HG03095 (cell line): ENCODE measurements around the gene MRPS33.

ENCODE experiments used
- ATAC-seq: cut with Tn5 transposase; IDR thresholded peaks from one replicate; pipeline ENCODE4 v1.9.1; 2021; ENCODE audit warnings: moderate library complexity; ENCODE audit not compliant: unreplicated experiment

The MRPS33 gene

DNA sequence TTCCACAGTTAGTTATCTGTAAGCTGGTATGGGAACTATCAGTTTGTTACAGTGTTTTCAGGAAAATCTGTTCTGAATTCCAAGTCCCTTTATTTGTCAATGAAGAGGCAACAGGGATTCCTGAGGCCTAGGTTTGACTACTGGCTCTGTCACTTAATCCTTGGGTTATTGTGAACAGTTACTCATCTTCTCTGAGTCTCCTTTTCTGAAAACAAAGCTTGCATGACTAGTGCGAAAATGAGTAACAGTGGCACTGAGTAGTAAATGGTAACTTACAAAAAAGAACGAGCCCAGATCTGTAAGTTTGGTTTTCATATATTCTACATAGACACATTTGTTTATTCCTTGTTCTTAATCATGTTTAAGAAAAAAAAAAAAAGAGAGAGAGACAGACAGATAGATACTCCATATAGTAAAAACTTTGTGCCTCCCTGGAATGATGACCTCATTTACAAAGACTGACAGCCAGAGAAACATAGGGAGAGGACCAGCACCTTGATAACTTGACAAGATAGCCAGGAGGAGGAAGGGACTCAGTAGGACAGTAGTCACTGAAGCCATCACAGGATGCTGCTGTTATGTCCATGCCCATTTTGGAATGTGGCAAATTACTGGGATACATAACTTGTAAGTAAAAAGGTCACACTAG, 1.9 kb downstream of the MRPS33 start:
- no peak for ATAC-seq

GRCh38 chr7:141012044-141012685, 2.6 kb downstream of the MRPS33 start:
- ATAC-seq, result peak; percentile 25

- ATAC-seq, result no peak
These were observed 3.3 kb downstream of the MRPS33 start for GRCh38 chr7:141011443-141011842.

GRCh38 chr7:141003172-141004065, 11.3 kb downstream of the MRPS33 start:
- no peak for ATAC-seq

DNA sequence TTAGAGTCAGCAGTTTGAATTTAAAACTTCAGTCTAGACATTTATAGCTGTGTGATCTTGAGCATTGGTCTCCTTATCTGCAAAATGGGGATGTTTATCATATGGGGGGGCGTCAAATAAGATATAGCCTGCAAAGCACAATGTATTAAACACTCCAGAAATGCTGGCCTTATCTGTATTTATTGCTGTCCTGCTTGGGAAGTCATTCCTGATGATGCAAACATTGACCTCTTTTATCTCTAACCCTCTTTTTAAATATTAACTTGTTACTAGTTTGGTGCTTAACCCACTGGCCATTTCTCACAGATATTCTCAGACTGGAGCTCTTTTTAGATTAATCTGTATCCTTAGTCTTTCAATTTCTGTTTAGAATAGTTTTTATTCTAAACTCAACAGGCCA, 13.2 kb downstream of the MRPS33 start:
- no peak for ATAC-seq

- no peak for ATAC-seq
These were observed 13.6 kb downstream of the MRPS33 start for GRCh38 chr7:141001122-141001521.

DNA sequence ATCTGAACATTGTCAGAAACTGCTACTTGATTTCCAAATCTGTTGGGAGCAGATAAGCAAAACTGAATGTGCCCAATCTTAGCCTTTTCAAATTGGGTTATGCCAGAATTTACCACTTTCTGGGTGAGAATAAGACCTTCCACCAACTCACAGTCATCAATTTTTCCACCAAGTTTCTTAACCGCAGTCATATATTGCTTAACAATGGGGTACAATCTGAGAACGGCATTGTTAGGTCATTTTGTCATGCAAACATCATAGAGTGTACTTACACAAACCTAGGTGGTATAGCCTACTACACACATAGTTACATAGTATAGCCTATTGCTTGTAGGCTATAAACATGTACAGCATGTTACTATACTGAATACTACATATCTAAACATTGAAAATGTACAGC, 16.0 kb downstream of the MRPS33 start:
- no peak for ATAC-seq

- ATAC-seq, result no peak
These were observed 22.3 kb downstream of the MRPS33 start for GRCh38 chr7:140992422-140992821.

- no peak for ATAC-seq
These were observed 24.4 kb downstream of the MRPS33 start for GRCh38 chr7:140990193-140990962.

DNA sequence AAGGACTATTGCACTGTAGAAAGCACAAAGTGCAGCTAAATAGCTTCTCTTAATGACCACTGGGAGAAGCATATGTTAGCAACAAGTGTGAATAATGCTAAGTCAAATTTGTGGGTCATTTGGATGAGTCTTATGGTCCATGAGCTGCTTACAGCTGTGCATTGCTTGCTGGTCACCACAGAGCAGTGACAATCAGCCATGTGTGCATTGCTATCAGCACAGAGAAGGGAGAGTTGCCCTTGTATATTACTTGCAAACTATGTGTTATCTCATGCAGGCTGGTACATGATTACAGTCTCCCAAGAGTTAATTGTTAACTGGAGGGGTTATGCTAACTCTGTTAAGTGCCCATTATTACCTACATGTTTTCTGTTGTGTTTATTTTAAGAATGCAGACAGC, 25.7 kb downstream of the MRPS33 start:
- ATAC-seq, result no peak

- ATAC-seq, result no peak
These were observed 30.9 kb downstream of the MRPS33 start for GRCh38 chr7:140983802-140984201.

- ATAC-seq, result no peak
These were observed 32.2 kb downstream of the MRPS33 start for GRCh38 chr7:140982508-140982907.

DNA sequence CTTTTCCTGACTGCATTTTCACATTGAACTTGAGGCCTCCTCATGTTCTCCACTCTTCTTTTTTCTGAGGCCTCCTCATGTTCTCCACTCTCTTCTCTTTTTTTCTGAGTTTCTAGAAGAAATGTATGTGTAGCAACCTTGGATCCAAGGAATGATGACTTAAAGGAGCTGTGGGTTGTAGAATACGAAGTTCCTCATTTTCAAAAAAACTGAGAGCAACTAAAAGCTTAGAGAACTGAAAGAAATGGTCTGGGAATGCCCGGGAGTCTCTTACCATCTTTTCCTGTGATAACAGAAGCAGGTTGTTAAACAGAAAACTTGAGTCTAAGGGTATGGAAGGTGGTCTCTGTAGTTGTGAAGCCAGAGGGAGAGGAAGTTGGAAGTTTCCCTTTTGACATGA, 32.8 kb downstream of the MRPS33 start:
- no peak for ATAC-seq

GRCh38 chr7:140977741-140978140, 37.0 kb downstream of the MRPS33 start:
- ATAC-seq, result no peak

DNA sequence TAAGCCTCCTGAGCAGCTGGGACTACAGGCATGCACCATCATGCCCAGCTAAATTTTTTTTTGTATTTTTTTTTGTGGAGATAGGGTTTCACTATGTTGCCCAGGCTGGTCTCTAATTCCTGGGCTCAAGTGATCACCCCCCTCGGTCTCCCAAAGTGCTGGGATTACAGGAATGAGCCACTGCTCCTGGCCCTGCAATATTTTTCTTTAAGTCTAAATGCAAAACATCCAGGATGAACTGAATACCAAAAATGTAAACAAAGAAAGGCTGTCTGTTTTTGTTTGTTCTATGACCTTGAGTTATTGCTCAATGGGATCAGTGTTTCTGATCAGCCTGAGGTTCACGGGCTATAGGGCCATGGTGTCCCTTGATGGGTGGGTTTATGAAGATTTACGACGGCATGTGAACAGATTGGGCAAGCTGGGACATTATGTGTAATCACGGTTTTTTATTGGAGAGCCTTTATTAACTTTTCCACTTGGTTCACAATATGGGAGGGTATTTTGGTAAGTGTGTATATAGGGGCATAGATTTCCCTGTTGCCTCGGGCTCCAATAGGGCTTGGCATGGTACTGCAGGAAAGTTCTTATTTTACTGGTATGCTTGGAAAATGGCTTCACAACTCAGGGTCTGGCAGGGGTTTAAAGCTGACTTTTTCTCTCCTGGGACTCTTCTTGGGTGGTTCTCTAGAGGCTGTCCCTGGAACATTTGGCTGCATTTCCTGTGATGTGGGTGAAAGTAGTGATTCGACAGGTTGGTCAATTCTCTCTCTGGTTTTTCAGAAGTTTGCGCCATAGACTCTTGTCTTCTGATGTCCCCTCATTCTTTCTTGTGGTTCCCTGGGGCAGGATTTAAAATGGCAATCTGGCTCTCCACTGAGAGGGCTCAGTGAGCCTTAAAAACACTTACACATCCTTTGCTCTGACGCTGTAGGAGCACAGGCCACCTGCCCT, 41.6 kb downstream of the MRPS33 start:
- no peak for ATAC-seq

GRCh38 chr7:140972344-140972743, 42.4 kb downstream of the MRPS33 start:
- no peak for ATAC-seq

GRCh38 chr7:140967438-140967837, 47.3 kb downstream of the MRPS33 start:
- ATAC-seq, result no peak

GRCh38 chr7:140966561-140967233, 48.1 kb downstream of the MRPS33 start:
- ATAC-seq, result no peak

- no peak for ATAC-seq
These were observed 53.6 kb downstream of the MRPS33 start for GRCh38 chr7:140961117-140961516.
